Calu3 (cell line): ENCODE data around the gene PRELID1. TPM values are rescaled to one million over a fixed set of nuclear protein-coding genes. Genes with fewer than 3 reads are reported as not detected.

Experiments
- BruUV-seq: library from RNA; stranded (reverse); fragments of 400-500 nt; replicated peaks from 2 replicates; lab custom pipeline; 2021; lab: Mats Ljungman, UMichigan
- CTCF ChIA-PET: fragments of 300-600 bp; sonication (Branson Sonifier 250); formaldehyde crosslinking; loops from one replicate; lab custom pipeline; 2022; ENCODE audit warnings: antibody characterized with exemption; lab: Charles Lee
- DNase-seq: peaks from one replicate; pipeline ENCODE4 v3.0.0; 2022
- H3K27ac Mint-ChIP-seq: one replicate; pipeline ENCODE4 v1.8.0; 2022; ENCODE audit warnings: mixed read lengths; ENCODE audit not compliant: unreplicated experiment
- H3K27me3 Mint-ChIP-seq: one replicate; pipeline ENCODE4 v1.8.0; 2022; ENCODE audit warnings: mixed read lengths; ENCODE audit not compliant: unreplicated experiment
- H3K36me3 Mint-ChIP-seq: one replicate; pipeline ENCODE4 v1.8.0; 2022; ENCODE audit warnings: mild to moderate bottlenecking, moderate library complexity, mixed read lengths; ENCODE audit not compliant: insufficient read depth, unreplicated experiment
- H3K4me1 Mint-ChIP-seq: one replicate; pipeline ENCODE4 v1.8.0; 2022; ENCODE audit warnings: mild to moderate bottlenecking, low read depth, mixed read lengths; ENCODE audit not compliant: unreplicated experiment
- H3K4me3 Mint-ChIP-seq: one replicate; pipeline ENCODE4 v1.8.0; 2022; ENCODE audit warnings: mild to moderate bottlenecking, low read depth, moderate library complexity, mixed read lengths; ENCODE audit not compliant: unreplicated experiment
- H3K9me3 Mint-ChIP-seq: one replicate; pipeline ENCODE4 v1.8.0; 2022; ENCODE audit warnings: low read depth, mixed read lengths; ENCODE audit not compliant: unreplicated experiment
- CTCF ChIP-seq: fragments of 200-600 bp; IDR thresholded peaks from one replicate; pipeline ENCODE4 v1.8.0; 2022; ENCODE audit warnings: antibody characterized with exemption; ENCODE audit not compliant: unreplicated experiment
- intact Hi-C: fragments of 100-400 bp; cut with micrococcal nuclease; formaldehyde crosslinking; loops from one replicate; pipeline ENCODE4 v1.10.0; 2022; ENCODE audit not compliant: unreplicated experiment
- total RNA-seq: library from RNA; stranded (reverse); gene quantifications from 2 replicates; pipeline ENCODE4 v1.2.3, GENCODE V29; 2022

Gene PRELID1
- total RNA-seq, 1 experiment from 2014 or later: 217 TPM

- intact Hi-C loops: no loop called here
- Mint-ChIP-seq H3K27me3 (no peaks in the 10 kb centered on the region), H3K36me3 (peaks cover 18% of the 10 kb centered on the region), H3K4me1 (no peaks in the 10 kb centered on the region), H3K4me3 (no peak overlapping the region), H3K27ac (no peak overlapping the region), H3K9me3 (no peaks in the 10 kb centered on the region)
- no peak for DNase-seq
- CTCF ChIA-PET: interaction anchor here (0.6 to 1.0 kb wide), 2 partner anchors 17 to 144 kb away, joined by 3 to 4 read pairs; no protein-coding TSS in a partner anchor
- BruUV-seq: no TSS peak
- TF ChIP-seq CTCF: no peak
Observed at GRCh38 chr5:177269976-177270375, 33.6 kb upstream of the PRELID1 start.

DNA sequence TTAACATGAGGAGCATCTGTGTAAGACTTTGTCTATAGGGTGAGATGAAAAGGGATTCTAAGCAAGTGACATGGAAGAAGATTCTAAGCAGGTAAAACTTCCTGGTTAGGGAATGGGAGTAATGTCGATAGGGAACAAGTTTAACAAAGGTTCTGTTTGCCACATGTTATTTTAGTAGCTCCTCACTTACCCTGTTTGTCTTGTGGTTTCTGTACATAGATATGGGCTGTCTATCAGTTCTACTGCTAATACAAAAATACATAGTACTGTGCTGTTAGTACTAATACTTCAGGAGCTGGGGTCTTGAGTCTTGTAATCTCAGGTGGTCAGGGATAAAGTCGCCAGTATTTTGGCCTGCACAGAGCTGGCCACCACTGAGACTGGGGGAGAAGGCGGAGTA, 32.9 kb upstream of the PRELID1 start:
- no peak overlapping the region for H3K27ac Mint-ChIP-seq
- intact Hi-C loops: no loop called here

GRCh38 chr5:177271113-177271512, 32.5 kb upstream of the PRELID1 start:
- Mint-ChIP-seq H3K9me3 (no peaks in the 10 kb centered on the region), H3K27ac (no peak overlapping the region), H3K36me3 (peaks cover 16% of the 10 kb centered on the region), H3K4me1 (no peaks in the 10 kb centered on the region), H3K27me3 (no peaks in the 10 kb centered on the region), H3K4me3 (no peak overlapping the region)
- CTCF ChIA-PET: no interaction called here
- intact Hi-C loops: no loop called here
- no peak for DNase-seq
- no peak for TF ChIP-seq CTCF
- no TSS peak for BruUV-seq

More for the DNA sequence above, 32.9 kb upstream of the PRELID1 start:
- Mint-ChIP-seq H3K4me1 (no peaks in the 10 kb centered on the region), H3K36me3 (peaks cover 18% of the 10 kb centered on the region), H3K4me3 (no peak overlapping the region), H3K9me3 (no peaks in the 10 kb centered on the region), H3K27me3 (no peaks in the 10 kb centered on the region)
- CTCF ChIA-PET: interaction anchor here (0.6 to 1.0 kb wide), 2 partner anchors 17 to 145 kb away, joined by 3 to 4 read pairs; no protein-coding TSS in a partner anchor
- DNase-seq: no peak
- no TSS peak for BruUV-seq
- TF ChIP-seq CTCF: no peak

DNA sequence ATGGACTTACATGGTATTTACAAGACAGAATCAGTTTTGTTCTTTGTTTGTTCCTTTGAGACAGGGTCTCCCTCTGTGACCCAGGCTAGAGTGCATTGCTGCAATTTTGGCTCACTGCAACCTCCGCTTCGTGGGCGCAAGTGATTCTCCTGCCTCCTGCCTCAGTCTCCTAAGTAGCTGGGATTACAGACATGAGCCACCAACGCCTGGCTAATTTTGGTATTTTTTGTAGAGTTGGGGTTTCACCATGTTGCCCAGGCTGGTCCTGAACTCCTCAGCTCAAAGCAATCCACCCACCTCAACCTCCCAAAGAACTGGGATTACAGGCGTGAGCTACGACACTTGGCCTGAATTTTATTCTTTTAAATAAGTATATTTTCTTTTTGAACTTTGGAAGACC, 27.7 kb upstream of the PRELID1 start:
- no peak for DNase-seq
- intact Hi-C loops: no loop called here
- no peak for TF ChIP-seq CTCF
- no TSS peak for BruUV-seq
- no peaks in the 10 kb centered on the region for H3K9me3 Mint-ChIP-seq
- no peak overlapping the region for H3K4me3 Mint-ChIP-seq
- H3K27me3 Mint-ChIP-seq: no peaks in the 10 kb centered on the region
- H3K36me3 Mint-ChIP-seq: peaks cover 17% of the 10 kb centered on the region
- CTCF ChIA-PET: no interaction called here
- no peaks in the 10 kb centered on the region for H3K4me1 Mint-ChIP-seq
- no peak overlapping the region for H3K27ac Mint-ChIP-seq
